BLaER1 treated with 17β-estradiol and CSF1 and Interleukin-3, amounts not matched to agents 10 nM and 100 nM (cell line): ENCODE results near the gene VSNL1.
A peak's percentile ranks its signal among the peaks of the same experiment; 100 is the strongest.

Experiments
- H3K27ac ChIP-seq, 11 experiments: shearing (Covaris generic); formaldehyde crosslinking; 2 replicates each; pipeline ENCODE4 v1.8.1; 2022
- H3K27me3 ChIP-seq, 11 experiments: shearing (Covaris generic); formaldehyde crosslinking; 2 replicates each; pipeline ENCODE4 v1.8.1; 2022
- H3K36me3 ChIP-seq, 11 experiments: shearing (Covaris generic); formaldehyde crosslinking; 2 replicates each; pipeline ENCODE4 v1.8.1; 2022
- H3K4me1 ChIP-seq, 10 experiments: shearing (Covaris generic); formaldehyde crosslinking; 2 replicates each; pipeline ENCODE4 v1.8.1; 2022
- H3K4me2 ChIP-seq, 11 experiments: shearing (Covaris generic); formaldehyde crosslinking; 2 replicates each; pipeline ENCODE4 v1.8.1; 2022
- H3K4me3 ChIP-seq, 10 experiments: shearing (Covaris generic); formaldehyde crosslinking; 2 replicates each; pipeline ENCODE4 v1.8.1; 2022
- H3K9ac ChIP-seq, 11 experiments: shearing (Covaris generic); formaldehyde crosslinking; 2 replicates each; pipeline ENCODE4 v1.8.1; 2022
- H3K9me3 ChIP-seq, 11 experiments: shearing (Covaris generic); formaldehyde crosslinking; replicated peaks in 1 of 11; 2 replicates each; pipeline ENCODE4 v1.8.1; 2022
- H4K20me1 ChIP-seq, 11 experiments: shearing (Covaris generic); formaldehyde crosslinking; 2 replicates each; pipeline ENCODE4 v1.8.1; 2022
- Cebpa-rat ChIP-seq, 11 experiments: shearing (Covaris generic); IDR thresholded peaks; 2 replicates each; pipeline ENCODE4 v1.8.1; 2022

The VSNL1 gene

GRCh38 chr2:17540093-17540812, at the start of gene VSNL1:
Gene VSNL1, plus strand, starts transcription at chr2:17540696. Its CDS starts 51,379 bp downstream, at chr2:17592075.
- H3K4me2 ChIP-seq, result no peak within 1 kb of the TSS
- no peak for TF ChIP-seq Cebpa-rat (IDR thresholded peaks at IDR 0.05)
- peaks cover 0 to 26% (median 0%) of the 10 kb centered on the region in 10 experiments; a peak in 4 of 20 replicates for H3K4me1 ChIP-seq
- no peak within 1 kb of the TSS for H3K27ac ChIP-seq
- H4K20me1 ChIP-seq, result no peaks in the 10 kb centered on the region; a peak in 1 of 22 replicates
- H3K9ac ChIP-seq, result no peak within 1 kb of the TSS
- H3K4me3 ChIP-seq, result no peak within 1 kb of the TSS
- no peaks in the 10 kb centered on the region for H3K36me3 ChIP-seq
- H3K9me3 ChIP-seq, result peaks cover 19 to 29% (median 26%) of the 10 kb centered on the region in 11 experiments
- no peaks in the 10 kb centered on the region for H3K27me3 ChIP-seq

GRCh38 chr2:17495590-17495989, 44.9 kb upstream of the VSNL1 start:
- Histone ChIP-seq H3K27ac (peak overlapping the region in 1 of 11 experiments; percentile 16; a peak in 1 of 22 replicates), H3K36me3 (no peaks in the 10 kb centered on the region), H3K4me1 (peaks cover 0 to 44% (median 0%) of the 10 kb centered on the region in 10 experiments; a peak in 4 of 20 replicates), H3K9me3 (no peaks in the 10 kb centered on the region), H3K27me3 (no peaks in the 10 kb centered on the region), H3K9ac (no peak overlapping the region), H4K20me1 (no peaks in the 10 kb centered on the region), H3K4me3 (no peak overlapping the region), H3K4me2 (peak overlapping the region in 2 of 11 experiments; percentile 21 to 42; a peak in 3 of 22 replicates)
- TF ChIP-seq Cebpa-rat (IDR thresholded peaks at IDR 0.05), result no peak

GRCh38 chr2:17497718-17498117, 42.8 kb upstream of the VSNL1 start:
- Histone ChIP-seq H3K4me1 (peaks cover 0 to 37% (median 0%) of the 10 kb centered on the region in 10 experiments; a peak in 4 of 20 replicates), H3K4me2 (peak overlapping the region in 2 of 11 experiments; percentile 49 to 59; a peak in 3 of 22 replicates), H4K20me1 (no peaks in the 10 kb centered on the region), H3K27me3 (no peaks in the 10 kb centered on the region), H3K27ac (peak overlapping the region in 2 of 11 experiments; percentile 50 to 57; a peak in 4 of 22 replicates), H3K9me3 (no peaks in the 10 kb centered on the region), H3K4me3 (no peak overlapping the region), H3K9ac (peak overlapping the region in 1 of 11 experiments; percentile 37; a peak in 1 of 22 replicates), H3K36me3 (no peaks in the 10 kb centered on the region)
- TF ChIP-seq Cebpa-rat (IDR thresholded peaks at IDR 0.05), result no peak

DNA sequence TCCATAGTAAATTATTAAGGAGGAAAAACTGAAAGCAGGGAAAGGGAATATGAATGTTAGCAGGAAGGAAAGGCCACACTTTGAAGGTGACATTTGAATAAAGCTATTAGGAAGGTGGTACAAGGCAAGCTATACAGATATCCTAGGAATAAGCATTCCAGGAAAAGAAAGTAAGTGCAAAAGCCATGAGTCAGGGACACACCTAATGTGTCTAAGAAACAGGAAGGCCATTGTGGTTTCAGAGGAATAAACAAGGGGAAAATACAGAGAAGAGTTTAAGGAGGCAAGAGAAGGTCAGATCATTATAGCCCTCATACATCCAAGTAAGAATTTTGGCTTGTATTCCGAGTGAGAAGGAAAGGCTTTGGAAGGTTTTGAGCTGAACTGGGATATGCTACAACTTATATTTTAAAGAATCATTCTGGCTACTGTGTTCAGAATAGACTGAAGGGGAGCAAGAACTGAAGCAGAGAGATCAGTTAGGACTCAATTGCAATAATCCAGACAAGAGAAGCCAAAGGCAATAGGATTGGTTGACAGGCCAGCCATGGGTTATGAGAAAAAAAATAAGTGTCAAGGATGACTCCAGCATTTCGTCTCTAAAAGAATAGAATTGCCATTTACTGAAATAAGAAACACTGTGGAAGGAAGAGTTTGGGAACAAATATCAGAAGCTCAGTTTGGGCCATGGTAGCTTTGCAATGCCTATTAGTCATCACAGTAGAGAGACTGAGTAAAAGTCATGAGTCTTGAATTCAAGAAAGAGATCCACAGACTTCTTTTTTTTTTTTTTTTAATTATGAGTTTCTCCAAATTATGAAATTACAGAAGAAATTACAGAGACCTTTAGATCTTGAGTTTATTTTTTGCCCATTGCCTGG, 33.5 kb upstream of the VSNL1 start:
- Histone ChIP-seq H4K20me1 (no peaks in the 10 kb centered on the region), H3K4me3 (no peak overlapping the region), H3K4me1 (peaks cover 0 to 13% (median 0%) of the 10 kb centered on the region in 10 experiments; a peak in 5 of 20 replicates), H3K27me3 (no peaks in the 10 kb centered on the region), H3K9ac (no peak overlapping the region), H3K27ac (no peak overlapping the region), H3K9me3 (no peaks in the 10 kb centered on the region), H3K4me2 (peak overlapping the region in 3 of 11 experiments; percentile 5 to 42 (median 22); a peak in 5 of 22 replicates), H3K36me3 (no peaks in the 10 kb centered on the region)
- TF ChIP-seq Cebpa-rat (IDR thresholded peaks at IDR 0.05), result no peak

- TF ChIP-seq Cebpa-rat (IDR thresholded peaks at IDR 0.05), result no peak
- H3K36me3 ChIP-seq, result no peaks in the 10 kb centered on the region
- no peak overlapping the region for H3K9ac ChIP-seq
- H3K4me1 ChIP-seq, result peaks cover 7 to 38% (median 14%) of the 10 kb centered on the region in 10 experiments; a peak in 15 of 20 replicates
- H3K4me3 ChIP-seq, result no peak overlapping the region
- H3K4me2 ChIP-seq, result peak overlapping the region in 5 of 11 experiments; percentile 18 to 65 (median 49); a peak in 6 of 22 replicates
- H3K27me3 ChIP-seq, result no peaks in the 10 kb centered on the region
- H3K27ac ChIP-seq, result peak overlapping the region in 5 of 11 experiments; percentile 17 to 67 (median 53); a peak in 9 of 22 replicates
- H4K20me1 ChIP-seq, result no peaks in the 10 kb centered on the region
- no peaks in the 10 kb centered on the region for H3K9me3 ChIP-seq
These were observed 24.8 kb upstream of the VSNL1 start for GRCh38 chr2:17515652-17516051.

- no peaks in the 10 kb centered on the region for H3K9me3 ChIP-seq
- no peaks in the 10 kb centered on the region for H3K36me3 ChIP-seq
- peaks cover 7 to 38% (median 14%) of the 10 kb centered on the region in 10 experiments; a peak in 15 of 20 replicates for H3K4me1 ChIP-seq
- peak overlapping the region; percentile 43 to 72 (median 66) for H3K9ac ChIP-seq
- H3K4me3 ChIP-seq, result peak overlapping the region; percentile 39 to 69 (median 56)
- H3K4me2 ChIP-seq, result peak overlapping the region; percentile 48 to 78 (median 71)
- H4K20me1 ChIP-seq, result no peaks in the 10 kb centered on the region
- TF ChIP-seq Cebpa-rat (IDR thresholded peaks at IDR 0.05), result no peak
- peak overlapping the region in 10 of 11 experiments; percentile 42 to 72 (median 58); a peak in 19 of 22 replicates for H3K27ac ChIP-seq
- H3K27me3 ChIP-seq, result no peaks in the 10 kb centered on the region
These were observed 22.9 kb upstream of the VSNL1 start for GRCh38 chr2:17517481-17518211.

GRCh38 chr2:17518212-17519154, 22.0 kb upstream of the VSNL1 start, which contains the start of gene RAD51AP2:
Gene RAD51AP2, minus strand, starts transcription at chr2:17518440. Its CDS starts 25 bp downstream, at chr2:17518415.
- H3K27me3 ChIP-seq, result no peaks in the 10 kb centered on the region
- H3K27ac ChIP-seq, result peak within 1 kb of the TSS in 10 of 11 experiments; percentile 42 to 72 (median 58); a peak in 19 of 22 replicates
- peak within 1 kb of the TSS; percentile 39 to 69 (median 56) for H3K4me3 ChIP-seq
- peak within 1 kb of the TSS; percentile 43 to 72 (median 66) for H3K9ac ChIP-seq
- no peaks in the 10 kb centered on the region for H4K20me1 ChIP-seq
- no peaks in the 10 kb centered on the region for H3K9me3 ChIP-seq
- peaks cover 7 to 38% (median 14%) of the 10 kb centered on the region in 10 experiments; a peak in 15 of 20 replicates for H3K4me1 ChIP-seq
- H3K36me3 ChIP-seq, result no peaks in the 10 kb centered on the region
- peak within 1 kb of the TSS; percentile 48 to 78 (median 71) for H3K4me2 ChIP-seq
- TF ChIP-seq Cebpa-rat (IDR thresholded peaks at IDR 0.05), result no peak
